ENCODE measurements around the gene ZFPM1. TPM values are rescaled to one million over a fixed set of nuclear protein-coding genes. Genes with fewer than 3 reads are reported as not detected.

Gene ZFPM1
- total and polyA plus RNA-seq, 7 donors, result 0.43 to 2.9 (median 2.3) TPM

DNA sequence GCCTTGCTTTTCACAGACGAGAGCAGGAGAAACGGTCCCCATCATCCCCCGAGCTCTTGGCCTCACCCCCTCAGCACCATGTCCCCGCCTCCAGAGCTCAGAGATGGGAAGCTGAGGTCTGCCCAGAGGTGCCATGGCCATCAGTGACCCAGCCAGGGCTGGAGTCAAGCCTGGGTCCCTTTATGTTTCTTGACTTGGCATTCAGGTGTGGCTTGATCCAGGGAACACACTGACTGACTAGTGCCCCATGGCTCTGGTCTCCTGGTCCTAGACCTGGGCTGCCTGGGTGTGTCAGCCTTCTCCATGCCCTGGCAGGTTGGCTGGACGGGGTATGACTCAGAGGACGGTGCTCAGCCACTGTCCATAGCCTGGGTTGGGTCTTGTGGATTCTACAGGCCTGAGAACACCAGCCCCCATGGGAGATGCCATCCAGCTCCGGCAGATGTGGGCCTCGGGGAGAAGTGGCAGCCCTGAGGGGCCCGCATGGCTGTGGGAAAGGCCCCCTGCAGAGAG is 54.2 kb downstream of the ZFPM1 start:
- Histone ChIP-seq H3K36me3 (ENCODE audit: insufficient read depth in 1 of 2, low read depth in 1 of 2) (no peaks in the 10 kb centered on the region), H3K27me3 (ENCODE audit: insufficient read depth in 3 of 3, low read length in 2 of 3) (peaks cover 0 to 18% (median 8%) of the 10 kb centered on the region in 3 donors), H3K4me1 (no peaks in the 10 kb centered on the region), H3K4me3 (no peak overlapping the region), H3K9me3 (no peaks in the 10 kb centered on the region), H3K27ac (no peak overlapping the region)
- ATAC-seq, result no peak
- intact Hi-C loops (cut with DNase I), result no loop called here
- no peak for DNase-seq
- 80 to 91% (median 86%) methylated on average over 9 of the region's 9 CpGs for WGBS, 3 donors
- TF ChIP-seq, protein P1, sequence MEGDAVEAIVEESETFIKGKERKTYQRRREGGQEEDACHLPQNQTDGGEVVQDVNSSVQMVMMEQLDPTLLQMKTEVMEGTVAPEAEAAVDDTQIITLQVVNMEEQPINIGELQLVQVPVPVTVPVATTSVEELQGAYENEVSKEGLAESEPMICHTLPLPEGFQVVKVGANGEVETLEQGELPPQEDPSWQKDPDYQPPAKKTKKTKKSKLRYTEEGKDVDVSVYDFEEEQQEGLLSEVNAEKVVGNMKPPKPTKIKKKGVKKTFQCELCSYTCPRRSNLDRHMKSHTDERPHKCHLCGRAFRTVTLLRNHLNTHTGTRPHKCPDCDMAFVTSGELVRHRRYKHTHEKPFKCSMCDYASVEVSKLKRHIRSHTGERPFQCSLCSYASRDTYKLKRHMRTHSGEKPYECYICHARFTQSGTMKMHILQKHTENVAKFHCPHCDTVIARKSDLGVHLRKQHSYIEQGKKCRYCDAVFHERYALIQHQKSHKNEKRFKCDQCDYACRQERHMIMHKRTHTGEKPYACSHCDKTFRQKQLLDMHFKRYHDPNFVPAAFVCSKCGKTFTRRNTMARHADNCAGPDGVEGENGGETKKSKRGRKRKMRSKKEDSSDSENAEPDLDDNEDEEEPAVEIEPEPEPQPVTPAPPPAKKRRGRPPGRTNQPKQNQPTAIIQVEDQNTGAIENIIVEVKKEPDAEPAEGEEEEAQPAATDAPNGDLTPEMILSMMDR (IDR thresholded peaks at IDR 0.05), result no peak

- Histone ChIP-seq H3K9me3 (no peaks in the 10 kb centered on the region), H3K27ac (no peak overlapping the region), H3K27me3 (ENCODE audit: insufficient read depth in 3 of 3, low read length in 2 of 3) (peaks cover 0 to 20% (median 9%) of the 10 kb centered on the region in 3 donors), H3K4me3 (no peak overlapping the region), H3K4me1 (no peaks in the 10 kb centered on the region), H3K36me3 (ENCODE audit: insufficient read depth in 1 of 2, low read depth in 1 of 2) (no peaks in the 10 kb centered on the region)
- DNase-seq (no peak), ATAC-seq (no peak)
- intact Hi-C loops (cut with DNase I), result no loop called here
- 80 to 91% (median 88%) methylated on average over 11 to 13 of the region's 13 CpGs for WGBS, 3 donors
- TF ChIP-seq, protein P1 (IDR thresholded peaks at IDR 0.05), result no peak
Observed at GRCh38 chr16:88508376-88508867, 55.3 kb downstream of the ZFPM1 start.

GRCh38 chr16:88508868-88509748 is 56.0 kb downstream of the ZFPM1 start:
- TF ChIP-seq, protein P1 (IDR thresholded peaks at IDR 0.05), result no peak
- WGBS, 3 donors, result 75 to 84% (median 82%) methylated on average over 39 to 41 of the region's 41 CpGs
- no peaks in the 10 kb centered on the region for H3K4me1 ChIP-seq
- DNase-seq (no peak), ATAC-seq (no peak)
- H3K27ac ChIP-seq, result no peak overlapping the region
- no peaks in the 10 kb centered on the region for H3K36me3 ChIP-seq (ENCODE audit: insufficient read depth in 1 of 2, low read depth in 1 of 2)
- H3K27me3 ChIP-seq (ENCODE audit: insufficient read depth in 3 of 3, low read length in 2 of 3), result peaks cover 0 to 20% (median 9%) of the 10 kb centered on the region in 3 donors
- intact Hi-C loops (cut with DNase I), result no loop called here
- H3K9me3 ChIP-seq, result no peaks in the 10 kb centered on the region
- H3K4me3 ChIP-seq, result no peak overlapping the region

DNA sequence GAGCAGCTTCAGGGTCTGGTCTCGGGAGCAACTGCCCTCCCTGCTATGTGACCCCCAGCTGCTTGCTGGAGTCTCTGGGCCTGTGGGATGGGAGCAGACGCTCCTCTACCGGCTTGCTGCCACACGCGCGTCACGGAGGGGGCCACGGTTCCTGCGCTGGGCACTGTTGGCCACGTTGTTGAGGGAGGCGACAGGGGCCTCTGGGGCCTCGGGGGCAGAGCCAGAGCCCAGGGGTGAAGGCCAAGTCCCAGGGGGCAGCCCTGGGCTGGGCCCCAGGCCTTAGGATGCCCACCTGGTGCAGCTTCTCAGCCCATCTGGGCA is 56.6 kb downstream of the ZFPM1 start:
- intact Hi-C loops (cut with DNase I), result no loop called here
- TF ChIP-seq, protein P1 (IDR thresholded peaks at IDR 0.05), result no peak

More for the DNA sequence above, 56.6 kb downstream of the ZFPM1 start:
- Histone ChIP-seq H3K9me3 (no peaks in the 10 kb centered on the region), H3K27ac (no peak overlapping the region), H3K4me1 (no peaks in the 10 kb centered on the region), H3K27me3 (ENCODE audit: insufficient read depth in 3 of 3, low read length in 2 of 3) (peaks cover 0 to 24% (median 9%) of the 10 kb centered on the region in 3 donors), H3K36me3 (ENCODE audit: insufficient read depth in 1 of 2, low read depth in 1 of 2) (no peaks in the 10 kb centered on the region), H3K4me3 (no peak overlapping the region)
- 54 to 67% (median 62%) methylated on average over 10 to 12 of the region's 12 CpGs for WGBS, 3 donors
- no peak for ATAC-seq
- DNase-seq, result no peak
